PC-9 (cell line): ENCODE results near the gene GPR152.

Source experiments
- EZH2 ChIP-seq: fragments of 200-600 bp; sonication (generic); IDR thresholded peaks from 2 replicates; pipeline ENCODE4 v1.8.0; 2017; ENCODE audit warnings: antibody characterized with exemption, low read depth
- TF ChIP-seq, protein P1 (sequence below): fragments of 200-600 bp; sonication (generic); conservative IDR thresholded peaks from 2 replicates; pipeline ENCODE4 v1.6.1; 2017; ENCODE audit warnings: mixed run types, antibody characterized with exemption, mild to moderate bottlenecking, moderate library complexity

DNA sequence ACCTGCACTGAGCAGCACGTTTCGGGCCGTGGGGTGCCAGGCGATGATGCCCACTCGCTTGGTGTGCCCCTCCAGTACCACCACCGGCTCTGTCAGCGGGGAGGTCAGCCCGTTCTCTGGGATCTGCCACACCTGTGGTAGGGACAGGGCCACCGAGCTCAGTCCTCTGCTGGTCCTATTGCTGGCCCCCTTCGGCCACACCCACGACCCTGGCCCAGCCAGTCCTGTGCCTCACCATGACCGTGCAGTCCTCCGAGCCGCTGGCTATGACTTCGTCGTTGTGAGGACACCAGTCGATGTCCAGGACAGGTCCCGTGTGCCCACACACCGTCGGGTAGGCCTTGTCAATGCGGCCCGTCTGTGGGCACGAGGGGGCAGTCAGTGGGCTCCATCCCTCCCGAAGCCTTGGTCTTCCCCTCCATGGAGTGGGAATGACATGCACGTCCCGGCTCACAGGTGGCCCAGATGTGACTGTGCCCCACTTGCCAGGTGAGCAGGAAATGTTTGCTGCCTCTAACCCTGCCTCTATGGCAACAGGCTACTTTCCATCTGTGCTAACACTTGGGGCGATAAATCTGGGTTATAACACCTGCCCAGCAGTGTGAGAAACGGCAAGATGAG lies 10.7 kb downstream of the GPR152 start:
- TF ChIP-seq, protein P1, sequence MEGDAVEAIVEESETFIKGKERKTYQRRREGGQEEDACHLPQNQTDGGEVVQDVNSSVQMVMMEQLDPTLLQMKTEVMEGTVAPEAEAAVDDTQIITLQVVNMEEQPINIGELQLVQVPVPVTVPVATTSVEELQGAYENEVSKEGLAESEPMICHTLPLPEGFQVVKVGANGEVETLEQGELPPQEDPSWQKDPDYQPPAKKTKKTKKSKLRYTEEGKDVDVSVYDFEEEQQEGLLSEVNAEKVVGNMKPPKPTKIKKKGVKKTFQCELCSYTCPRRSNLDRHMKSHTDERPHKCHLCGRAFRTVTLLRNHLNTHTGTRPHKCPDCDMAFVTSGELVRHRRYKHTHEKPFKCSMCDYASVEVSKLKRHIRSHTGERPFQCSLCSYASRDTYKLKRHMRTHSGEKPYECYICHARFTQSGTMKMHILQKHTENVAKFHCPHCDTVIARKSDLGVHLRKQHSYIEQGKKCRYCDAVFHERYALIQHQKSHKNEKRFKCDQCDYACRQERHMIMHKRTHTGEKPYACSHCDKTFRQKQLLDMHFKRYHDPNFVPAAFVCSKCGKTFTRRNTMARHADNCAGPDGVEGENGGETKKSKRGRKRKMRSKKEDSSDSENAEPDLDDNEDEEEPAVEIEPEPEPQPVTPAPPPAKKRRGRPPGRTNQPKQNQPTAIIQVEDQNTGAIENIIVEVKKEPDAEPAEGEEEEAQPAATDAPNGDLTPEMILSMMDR, result no peak
- TF ChIP-seq EZH2, result no peak
